K562 (cell line): ENCODE data around the gene ADRA1B. TPM values are rescaled to one million over a fixed set of nuclear protein-coding genes. Genes with fewer than 3 reads are reported as not detected.

Experiments
- AFF4 ChIP-seq: sonication (generic); formaldehyde crosslinking; IDR thresholded peaks from 2 replicates; pipeline ENCODE4 v1.8.0; 2023; ENCODE audit warnings: mild to moderate bottlenecking, missing genetic modification reagents
- DEAF1 ChIP-seq: fragments of 450-650 bp; formaldehyde crosslinking; IDR thresholded peaks from 2 replicates; pipeline ENCODE4 v1.4.0; 2020; ENCODE audit warnings: mild to moderate bottlenecking, moderate library complexity
- HOXB6 ChIP-seq: fragments of 250-450 bp; sonication (Bioruptor Pico); IDR thresholded peaks from 2 replicates; pipeline ENCODE4 v1.5.1; 2022; ENCODE audit warnings: mild to moderate bottlenecking, borderline replicate concordance
- JUNB ChIP-seq: fragments of 450-650 bp; formaldehyde crosslinking; conservative IDR thresholded peaks from 2 replicates; pipeline ENCODE4 v1.4.0; 2020; ENCODE audit warnings: mild to moderate bottlenecking
- KDM5B ChIP-seq: fragments of 200-600 bp; sonication (generic); IDR thresholded peaks from 2 replicates; pipeline ENCODE4 v1.6.1; 2012; ENCODE audit warnings: low read depth, mild to moderate bottlenecking, moderate library complexity, low read length, control low read depth, inconsistent platforms; ENCODE audit not compliant: insufficient replicate concordance
- L3MBTL2 ChIP-seq: fragments of 450-650 bp; IDR thresholded peaks from 2 replicates; pipeline ENCODE4 v1.6.1; 2016; ENCODE audit warnings: mild to moderate bottlenecking, moderate library complexity
- MAFG ChIP-seq: fragments of 450-650 bp; conservative IDR thresholded peaks from 2 replicates; pipeline ENCODE4 v1.6.1; 2016; ENCODE audit warnings: missing genetic modification characterization, missing compliant biosample characterization
- MCM5 ChIP-seq: fragments of 450-650 bp; IDR thresholded peaks from 2 replicates; pipeline ENCODE4 v1.6.1; 2016; ENCODE audit warnings: low read depth
- NR2C1 ChIP-seq, 2 experiments: fragments of 450-650 bp; IDR thresholded peaks; 2 replicates each; pipeline ENCODE4 v1.6.1; 2017; ENCODE audit warnings: mild to moderate bottlenecking in 2 of 2, antibody characterized with exemption in 1 of 2, inconsistent platforms in 1 of 2, missing compliant biosample characterization in 1 of 2, missing genetic modification characterization in 1 of 2
- TCF7L2 ChIP-seq: fragments of 150-350 bp; IDR thresholded peaks from 2 replicates; pipeline ENCODE4 v1.6.1; 2016; ENCODE audit warnings: low read depth, mild to moderate bottlenecking, low read length, moderate library complexity
- YY1 ChIP-seq, 3 experiments: IDR thresholded peaks; 2 replicates each; pipeline ENCODE4 v1.6.1; 2011; ENCODE audit warnings: low read length in 2 of 3, mild to moderate bottlenecking in 2 of 3, moderate library complexity in 2 of 3, borderline replicate concordance in 1 of 3, control low read depth in 1 of 3, low read depth in 1 of 3; ENCODE audit not compliant: insufficient read depth in 3 of 3, insufficient replicate concordance in 2 of 3, control insufficient read depth in 1 of 3, insufficient read length in 1 of 3; ENCODE audit errors: extremely low read depth in 1 of 3
- ZBTB7A ChIP-seq: IDR thresholded peaks from 2 replicates; pipeline ENCODE4 v1.6.1; 2011; ENCODE audit warnings: low read depth, mild to moderate bottlenecking, low read length, moderate library complexity, borderline replicate concordance; ENCODE audit not compliant: control insufficient read depth
- ZNF197 ChIP-seq: fragments of 200-800 bp; sonication (Bioruptor generic); IDR thresholded peaks from 2 replicates; pipeline ENCODE4 v1.6.1; 2016; ENCODE audit warnings: low read depth, missing genetic modification characterization, missing compliant biosample characterization
- ZNF23 ChIP-seq: fragments of 250-450 bp; sonication (Bioruptor Pico); IDR thresholded peaks from 2 replicates; pipeline ENCODE4 v1.4.0; 2020; ENCODE audit warnings: mild to moderate bottlenecking
- ZNF609 ChIP-seq: sonication (generic); formaldehyde crosslinking; IDR thresholded peaks from 2 replicates; pipeline ENCODE4 v1.8.1; 2023; ENCODE audit warnings: missing genetic modification reagents, mild to moderate bottlenecking, borderline replicate concordance
- ZNF780A ChIP-seq: fragments of 250-450 bp; sonication (Bioruptor Pico); IDR thresholded peaks from 2 replicates; pipeline ENCODE4 v1.5.0; 2021; ENCODE audit warnings: mild to moderate bottlenecking
- polyA plus RNA-seq, 8 experiments: library from polyadenylated mRNA; depleted of rRNA in 4 of 8; stranded (reverse) in 5 of 8; unstranded in 3 of 8; fragments of >200 nt; fragmentation: Nextera tagmentation in 2 of 8; fragmentation: Illumina TruSeq in 1 of 8; extraction: Ambion mirVana in 2 of 8; extraction: Trizol in 1 of 8; gene quantifications; 2 replicates each; pipeline versions ENCODE4 v1.2.1 to v1.2.3, GENCODE V29; 2011 to 2014; ENCODE audit warnings: inconsistent platforms in 1 of 8, missing spikeins in 1 of 8
- total RNA-seq, 7 experiments: library from RNA; depleted of rRNA in 6 of 7; stranded (reverse); fragments of >200 nt in 6 of 7; fragmentation: Illumina TruSeq in 2 of 7; extraction: Trizol in 2 of 7; gene quantifications; 2 replicates each; pipeline versions ENCODE4 v1.2.1 to v1.2.3, GENCODE V29; 2011 to 2021; ENCODE audit warnings: low replicate concordance in 1 of 7

ADRA1B gene
- total and polyA plus RNA-seq, 9 of the 15 experiments (the other 6 are each of a cell fraction or from before 2014, with no cell fraction given), result not detected

- TF ChIP-seq ZNF609 (CRISPR knock-in tag) (no peak), MAFG (tag) (no peak), DEAF1 (no peak), JUNB (CRISPR knock-in tag) (peak; percentile 91), ZNF23 (no peak), TCF7L2 (peak; percentile 97), ZBTB7A (no peak), KDM5B (peak; percentile 89), ZNF197 (no peak), NR2C1 (IDR thresholded peaks at IDR 0.05) (peak; percentile 77), NR2C1 (tag; IDR thresholded peaks at IDR 0.05) (peak; percentile 94), MCM5 (no peak), AFF4 (CRISPR knock-in tag) (no peak), L3MBTL2 (peak; percentile 51; the same call in 1 of the 2 replicates), ZNF780A (no peak), HOXB6 (CRISPR knock-in tag) (no peak), YY1 (IDR thresholded peaks at IDR 0.05; ENCODE audit: borderline replicate concordance in 1 of 3, control insufficient read depth in 1 of 3, extremely low read depth in 1 of 3, insufficient read depth in 3 of 3, insufficient read length in 1 of 3, insufficient replicate concordance in 2 of 3, low read depth in 1 of 3, low read length in 2 of 3) (peak; percentile 86 to 99 (median 98))
These were observed 92.8 kb downstream of the ADRA1B start, which contains the start of gene TTC1 (continued) for GRCh38 chr5:160008877-160009590.
